Germinal center (tissue), 1 donor: Measurements from ENCODE around the gene ARHGAP22.

ENCODE experiments used
- DNase-seq: peaks from one replicate; pipeline ENCODE4 v3.0.0; 2012; ENCODE audit warnings: mixed read lengths, low spot score

The ARHGAP22 gene

DNA sequence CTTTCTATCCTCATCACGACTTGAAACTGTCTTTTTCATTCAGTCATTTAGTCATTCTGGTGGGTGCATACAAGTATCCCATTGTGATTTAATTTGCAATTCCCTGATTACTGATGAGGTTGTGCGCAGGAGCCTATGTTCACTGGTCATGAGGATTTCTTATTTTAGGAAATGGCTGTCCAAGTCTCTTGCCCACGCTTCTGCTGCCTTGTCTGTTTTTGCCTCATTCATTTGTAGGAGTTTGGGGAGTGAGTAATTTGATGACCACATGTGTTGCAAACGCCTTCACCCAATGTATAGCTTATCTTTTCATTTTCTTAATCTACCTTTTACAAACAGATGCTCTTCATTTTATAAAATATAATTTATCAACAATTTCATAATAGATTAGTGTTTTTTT is 127.3 kb downstream of the ARHGAP22 start:
- no peak for DNase-seq

DNA sequence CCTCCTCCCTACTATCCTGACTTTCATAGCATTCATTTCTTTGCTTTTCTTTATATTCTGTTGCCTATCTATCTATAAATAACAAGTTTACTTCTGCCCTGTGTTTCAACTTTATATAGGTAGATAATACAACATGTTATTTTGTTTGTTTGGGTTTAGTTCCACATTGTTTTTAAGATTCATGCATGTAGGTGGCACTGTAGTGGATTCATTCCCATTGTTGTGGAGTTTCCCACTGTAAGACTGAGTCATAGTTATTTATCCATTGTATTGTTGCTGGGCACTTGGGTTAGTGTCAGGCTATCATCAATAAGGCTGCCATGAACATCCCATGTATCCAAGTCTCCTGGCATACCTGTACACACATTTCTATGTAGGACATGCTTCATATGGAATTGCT is 127.7 kb downstream of the ARHGAP22 start:
- DNase-seq = no peak

DNA sequence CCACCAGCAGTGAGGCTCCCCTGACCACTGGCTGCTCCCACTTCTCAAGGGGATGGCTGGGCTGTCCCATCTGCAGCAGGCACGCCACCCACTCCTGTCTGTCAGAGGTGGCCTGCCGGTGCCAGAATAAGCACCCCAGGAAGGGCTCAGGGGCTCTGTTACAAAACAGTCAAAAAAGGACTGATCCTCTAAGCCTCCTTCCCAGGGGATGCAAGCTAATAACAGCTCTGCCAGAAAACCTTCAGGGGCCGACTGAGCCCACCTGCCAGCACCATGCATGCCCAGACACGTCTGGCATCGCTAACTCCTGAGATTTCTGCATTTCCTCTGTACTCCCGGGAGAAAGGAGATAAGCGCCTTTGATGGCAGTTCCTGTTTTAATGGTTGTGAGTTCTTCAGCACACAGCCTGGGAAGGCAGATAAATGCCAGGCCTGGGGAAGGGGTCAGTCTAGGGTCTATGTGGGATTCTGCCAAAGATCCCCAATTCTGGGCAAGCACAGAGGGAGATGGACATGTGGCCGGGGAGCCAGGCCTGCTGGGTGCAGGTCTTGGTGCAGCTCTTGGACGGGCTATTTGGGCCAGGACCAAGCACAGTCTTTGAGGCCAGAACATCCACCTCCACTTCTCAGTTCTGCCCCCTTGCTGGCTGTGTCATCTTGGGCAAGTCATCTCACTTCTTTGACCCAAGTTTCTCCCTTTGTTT is 128.4 kb downstream of the ARHGAP22 start:
- no peak for DNase-seq

DNA sequence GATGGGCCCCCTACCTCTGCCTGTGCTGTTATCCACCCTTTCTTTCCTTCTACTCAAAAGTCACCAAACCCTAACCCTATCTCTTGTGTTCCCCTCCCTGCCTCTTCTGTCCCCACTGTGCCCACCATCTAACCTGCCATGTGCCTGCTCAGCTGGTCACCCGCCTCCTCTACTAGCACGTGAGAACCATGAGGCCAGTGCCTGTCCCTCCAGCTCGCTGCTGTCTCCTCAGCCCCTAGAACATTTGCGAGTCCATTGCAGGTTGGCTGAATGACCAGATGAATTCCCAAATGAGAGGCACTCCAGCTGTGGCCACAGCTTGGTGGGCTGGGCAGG is 129.0 kb downstream of the ARHGAP22 start:
- DNase-seq = no peak

DNA sequence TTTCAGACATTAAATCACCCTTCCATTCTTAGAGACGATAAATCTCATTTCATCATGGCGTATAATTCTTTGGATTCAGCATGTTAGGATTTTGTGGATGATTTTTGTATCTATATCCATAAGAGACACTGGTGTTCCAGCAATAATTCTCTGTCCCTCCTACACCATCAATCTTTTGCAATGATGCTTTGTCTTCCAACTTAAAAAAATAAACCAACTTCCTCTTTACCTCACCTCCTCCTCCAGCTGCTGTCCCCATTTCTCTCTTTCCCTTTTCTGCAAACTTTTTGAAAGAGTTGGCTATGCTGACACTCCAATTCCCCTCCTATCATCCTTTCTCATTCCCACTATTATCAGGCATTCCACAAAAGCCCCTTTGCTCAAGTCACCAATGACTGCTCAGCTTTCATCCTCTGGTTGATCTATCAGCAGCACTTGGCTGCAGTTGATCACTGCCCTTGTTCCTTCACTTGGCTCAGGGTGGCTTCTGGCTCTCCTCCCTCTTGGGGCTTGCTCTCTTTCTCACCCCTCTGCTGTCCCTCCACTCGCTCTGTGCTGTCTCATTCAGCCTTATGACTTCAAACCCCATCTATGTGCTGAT is 130.0 kb downstream of the ARHGAP22 start:
- no peak for DNase-seq

DNA sequence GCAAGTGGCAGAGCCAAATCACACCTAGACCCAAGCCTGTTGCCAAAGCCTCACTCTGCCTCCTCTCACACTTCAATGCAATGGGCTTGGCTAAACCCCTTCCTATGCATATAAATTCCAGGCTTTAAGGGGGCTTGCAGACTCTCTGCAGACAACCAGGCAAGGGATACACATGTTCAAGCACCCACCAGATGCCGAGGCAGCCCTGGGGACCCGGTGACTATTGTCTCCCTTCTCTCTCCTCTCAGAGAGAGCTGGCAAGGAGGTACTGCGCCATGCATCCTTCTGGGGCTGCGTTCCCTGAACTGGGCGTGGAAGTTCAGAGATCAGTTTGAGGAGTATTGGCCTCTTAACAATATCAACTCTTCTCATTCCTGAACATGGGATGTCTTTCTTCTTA is 131.2 kb downstream of the ARHGAP22 start:
- DNase-seq = no peak

DNA sequence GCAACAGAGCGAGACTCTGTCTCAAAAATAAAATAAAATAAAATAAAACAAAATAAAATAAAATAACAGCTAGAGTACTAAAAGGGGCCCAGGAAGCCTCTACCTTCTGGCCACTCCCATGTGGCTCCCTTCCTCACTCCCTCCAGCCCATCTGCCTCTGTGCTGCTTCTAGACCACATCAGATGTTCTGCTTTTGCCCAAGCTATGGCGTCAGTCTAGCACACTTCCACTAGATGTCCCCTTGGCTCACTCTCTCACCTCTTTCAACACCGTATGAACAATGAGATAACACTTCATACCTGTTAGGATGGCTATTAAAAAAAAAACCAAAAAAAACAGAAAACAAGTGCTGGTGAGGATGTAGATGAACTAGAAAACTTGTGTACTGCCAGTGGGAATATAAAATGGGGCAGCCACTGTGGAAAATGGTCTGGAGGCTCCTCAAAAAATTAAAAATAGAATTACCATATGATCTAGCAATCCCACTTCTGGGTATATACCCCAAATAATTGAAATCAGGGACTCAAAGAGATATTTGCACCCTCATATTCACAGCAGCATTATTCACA is 132.3 kb downstream of the ARHGAP22 start:
- no peak for DNase-seq

DNA sequence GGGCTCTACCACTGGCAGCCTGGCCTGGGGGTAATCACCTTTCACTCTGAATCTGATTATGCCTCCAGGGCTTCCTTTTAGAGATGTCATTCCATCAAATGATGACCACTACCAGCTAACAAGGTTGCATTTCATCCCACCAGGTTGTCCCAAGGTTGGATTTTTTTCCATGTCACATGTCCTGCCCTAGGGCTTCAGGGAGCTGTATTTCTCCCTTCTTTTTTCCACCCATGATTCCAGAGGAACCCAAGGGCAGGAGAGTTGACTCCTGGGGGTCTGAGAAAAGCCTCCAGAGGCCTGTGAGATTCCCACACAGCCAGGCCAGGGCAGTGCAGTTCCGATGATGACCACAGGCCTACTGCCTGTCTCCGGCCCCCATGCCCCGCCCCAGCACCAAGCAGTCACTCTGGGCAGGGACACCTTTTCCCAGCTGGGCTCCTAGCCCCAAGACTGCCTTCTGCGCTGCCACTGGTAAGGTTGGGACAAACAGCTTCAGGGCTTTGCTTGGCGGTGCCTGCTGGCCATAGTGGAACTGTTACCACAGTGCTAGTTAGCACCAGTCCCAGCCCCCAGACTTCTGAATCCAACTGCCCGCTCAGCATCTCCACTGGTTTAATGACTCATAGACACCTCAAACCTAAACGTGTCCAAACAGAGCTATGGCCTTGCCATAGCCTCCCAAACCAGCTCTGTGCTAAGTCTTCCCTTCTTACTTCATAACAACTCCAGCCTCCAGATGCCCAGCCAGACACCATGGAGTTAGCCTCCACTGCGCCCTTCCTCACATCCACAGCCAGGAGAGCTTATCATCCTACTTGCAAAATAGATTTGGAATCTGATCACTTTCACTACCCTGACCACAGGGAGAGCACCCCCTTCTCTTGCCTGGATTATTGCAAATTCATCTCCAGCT is 133.7 kb downstream of the ARHGAP22 start:
- no peak for DNase-seq

DNA sequence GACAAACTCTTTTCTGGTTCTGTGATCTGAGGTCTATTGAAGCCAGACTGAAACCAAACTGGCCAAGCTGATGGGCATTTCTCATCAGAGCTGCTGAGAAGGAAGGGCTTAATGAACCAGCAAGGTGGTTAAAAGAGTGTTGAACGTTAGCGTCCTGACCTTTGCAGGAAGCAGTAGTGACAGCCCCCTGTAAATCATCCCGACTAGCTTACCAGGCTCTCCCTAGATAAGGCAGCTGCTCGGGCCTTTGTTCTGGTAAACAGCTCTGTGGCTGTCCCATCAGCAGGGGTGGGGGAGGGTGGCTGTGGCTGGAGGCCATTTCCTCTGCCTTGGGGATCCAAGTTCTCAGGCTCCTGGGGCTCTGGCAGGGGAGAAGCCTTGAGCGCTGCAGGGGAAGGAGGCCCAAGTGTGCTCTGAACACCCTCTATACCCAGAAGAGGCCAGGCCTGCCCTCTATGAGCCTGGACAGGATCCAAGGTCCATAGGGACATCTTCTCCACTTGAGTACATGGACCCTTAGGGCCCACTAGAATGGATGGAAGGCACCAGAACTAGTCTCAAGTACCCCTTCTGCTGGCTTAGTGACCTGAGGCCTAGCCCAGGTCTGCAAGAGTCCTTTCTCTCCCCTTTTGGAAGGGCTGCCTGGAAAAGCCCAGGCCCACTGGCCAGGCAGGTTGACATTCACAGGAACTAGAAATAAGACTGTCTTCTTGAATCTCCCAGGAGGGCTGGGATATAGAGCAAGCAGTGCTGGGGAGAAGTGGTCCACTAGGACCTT is 134.6 kb downstream of the ARHGAP22 start:
- no peak for DNase-seq

DNA sequence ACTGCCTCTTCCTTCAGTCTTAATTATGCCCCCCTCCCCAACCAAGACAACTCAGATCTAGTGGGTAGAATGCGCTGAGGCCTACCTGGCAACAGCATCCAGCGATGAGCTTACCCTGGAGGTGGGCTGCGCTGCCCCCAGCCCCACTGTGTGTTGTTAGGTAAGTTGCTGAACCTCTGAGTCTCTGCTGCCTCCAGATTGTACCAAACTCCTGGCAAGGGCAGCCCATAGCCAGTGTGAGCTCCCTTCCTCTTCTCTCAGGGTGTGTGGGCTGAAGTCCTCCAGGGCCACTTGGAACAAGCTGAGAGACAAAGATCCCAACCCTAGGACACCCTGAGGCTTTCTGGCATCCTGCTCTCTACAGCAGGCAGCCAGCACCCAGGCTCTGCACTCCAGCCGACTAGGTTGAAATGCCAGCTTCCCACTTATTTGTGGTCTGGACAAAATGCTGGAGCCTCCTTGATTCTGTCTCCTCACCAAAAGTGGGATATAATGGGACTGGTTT is 135.3 kb downstream of the ARHGAP22 start:
- DNase-seq = no peak

DNA sequence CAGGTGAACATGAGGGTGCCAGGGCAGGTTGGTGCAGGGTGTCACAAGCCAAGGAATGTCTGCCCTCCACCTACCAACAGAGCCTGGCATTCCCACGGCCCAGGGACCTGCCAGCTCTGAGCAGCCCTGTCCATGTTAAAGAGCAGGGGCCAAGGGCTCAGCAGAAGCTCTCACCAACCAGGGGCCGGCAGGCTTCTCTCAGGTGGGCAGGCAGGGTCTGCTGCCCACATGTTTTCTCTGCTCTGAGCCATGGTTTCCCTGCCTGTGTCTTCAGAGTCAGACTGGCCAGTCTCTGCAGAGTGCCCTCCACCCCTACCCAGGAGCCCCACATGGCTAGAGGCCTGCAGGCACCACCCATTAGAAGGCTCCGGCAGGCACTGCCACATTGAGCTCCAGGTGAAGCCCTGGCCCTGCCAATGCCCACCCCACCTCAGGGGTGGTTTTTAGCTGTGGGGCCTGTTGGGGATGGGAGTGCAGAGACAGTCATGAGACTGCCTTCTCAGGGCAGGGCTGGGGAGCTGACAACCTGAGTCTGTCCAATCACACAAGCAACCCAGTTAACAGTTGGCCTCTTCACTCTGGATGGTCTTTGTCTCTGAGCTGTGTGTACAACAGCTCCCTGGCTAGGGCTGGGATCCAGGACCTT is 135.9 kb downstream of the ARHGAP22 start:
- DNase-seq = no peak

DNA sequence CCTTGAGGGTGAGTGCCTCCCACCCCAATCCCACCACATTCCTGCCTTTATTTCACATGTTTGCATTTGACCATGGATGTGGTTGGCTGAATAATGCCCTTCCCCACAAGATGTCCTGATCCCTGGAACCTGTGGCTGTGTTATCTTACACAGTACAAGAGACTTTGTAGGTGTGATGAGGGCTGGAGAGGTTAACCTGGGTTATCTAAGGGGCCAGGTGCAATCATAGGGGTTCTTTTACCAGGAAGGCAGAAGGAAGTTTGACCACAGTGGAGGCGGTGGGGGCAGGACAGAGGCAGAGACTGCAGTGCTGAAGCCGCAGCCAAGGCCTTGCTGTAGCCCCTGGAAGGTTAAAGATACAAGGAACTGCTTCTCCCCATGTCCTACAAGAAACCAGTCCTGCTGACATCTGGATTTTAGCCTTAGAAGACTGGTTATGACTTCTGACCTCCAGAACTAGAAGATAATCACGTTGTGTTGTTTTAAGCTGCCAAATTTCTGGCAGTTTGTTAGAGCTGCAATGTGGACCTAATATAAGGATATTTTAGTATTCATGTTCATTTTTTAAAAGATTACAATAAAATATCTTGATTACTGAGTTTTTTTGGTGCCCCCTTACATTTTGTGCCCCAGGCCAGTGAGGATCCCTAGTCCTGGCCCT is 136.6 kb downstream of the ARHGAP22 start:
- no peak for DNase-seq

DNA sequence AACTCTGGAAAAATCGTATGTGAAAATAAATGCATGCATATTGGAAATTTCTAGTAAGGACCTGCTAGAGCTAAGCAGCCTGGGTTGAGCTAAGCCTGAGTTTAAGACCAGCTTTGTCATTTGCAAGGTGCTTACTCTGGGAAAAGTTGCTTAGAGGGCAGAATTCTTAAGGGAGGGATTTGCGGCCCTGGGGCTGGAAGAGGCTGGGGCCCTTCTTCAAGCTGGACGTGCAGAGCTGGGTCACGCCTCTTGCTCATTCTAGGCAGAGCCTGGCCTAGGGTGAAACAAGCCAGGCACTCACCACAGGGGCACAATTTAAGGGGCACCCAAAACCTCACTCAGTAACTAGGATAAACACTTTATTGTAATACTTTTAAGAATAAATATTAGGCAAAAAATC is 137.2 kb downstream of the ARHGAP22 start:
- no peak for DNase-seq

DNA sequence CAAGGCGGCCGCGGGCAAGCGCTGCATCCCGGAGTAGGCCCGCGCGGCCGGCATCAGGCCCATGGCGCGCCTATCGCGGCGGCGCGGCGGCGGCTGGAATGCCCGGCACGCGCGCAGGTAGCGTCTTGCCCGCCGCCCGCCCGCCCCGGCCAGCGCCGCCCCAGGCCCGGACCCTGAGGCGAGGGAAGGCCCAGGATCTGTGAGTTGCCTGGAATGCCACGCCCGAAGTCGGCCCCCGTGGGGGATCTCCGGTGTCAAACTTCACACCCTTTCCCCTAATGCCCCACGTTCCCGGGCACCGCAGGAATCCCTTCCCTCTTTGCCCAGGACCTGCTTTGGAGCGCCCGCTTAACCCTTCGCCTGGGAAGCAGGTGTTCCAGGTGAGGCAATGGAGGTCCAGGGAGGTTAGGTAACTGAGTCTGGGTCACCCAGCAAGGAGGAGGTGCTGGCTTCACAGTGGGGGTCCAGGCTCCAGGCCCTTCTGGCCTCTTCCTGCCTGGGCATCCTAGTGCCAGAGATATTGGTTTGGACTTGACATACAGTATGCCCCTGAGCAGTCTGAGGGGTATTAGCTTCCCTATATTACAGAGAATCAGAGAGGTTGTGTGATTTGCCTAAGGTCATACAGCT is 138.1 kb downstream of the ARHGAP22 start:
- DNase-seq = no peak

DNA sequence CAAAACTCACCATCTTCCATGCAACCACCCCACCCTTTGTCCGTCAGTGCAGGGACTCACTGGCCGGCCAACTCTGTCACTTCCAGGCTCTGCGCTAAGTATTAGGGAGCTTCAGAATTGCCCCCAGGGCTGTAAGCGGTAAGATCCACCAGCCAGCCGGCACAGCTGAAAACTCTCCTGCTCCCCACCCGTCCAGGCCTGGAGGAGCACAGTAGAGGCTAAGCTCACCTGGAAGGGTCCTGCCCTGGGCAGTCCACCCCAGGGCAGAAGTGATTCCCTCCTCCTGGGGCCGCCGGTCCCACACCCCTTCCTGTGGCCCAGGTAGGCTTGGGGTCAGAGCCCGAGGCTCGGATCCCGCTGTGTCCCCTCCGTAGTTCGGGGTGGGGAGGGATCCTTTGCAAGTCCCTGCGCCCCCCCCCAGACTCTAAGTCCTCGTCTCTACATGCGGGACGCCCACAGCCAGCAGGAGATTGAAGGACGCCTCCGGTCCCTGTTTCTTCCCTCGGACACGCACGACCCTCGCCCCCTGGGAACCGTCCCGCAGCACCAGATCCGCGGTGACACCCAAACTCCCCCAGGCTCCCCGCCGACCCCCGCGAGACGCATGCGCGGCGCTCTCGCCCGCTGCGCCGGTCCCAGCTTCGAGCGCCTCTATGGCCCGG is 138.9 kb downstream of the ARHGAP22 start:
- no peak for DNase-seq

DNA sequence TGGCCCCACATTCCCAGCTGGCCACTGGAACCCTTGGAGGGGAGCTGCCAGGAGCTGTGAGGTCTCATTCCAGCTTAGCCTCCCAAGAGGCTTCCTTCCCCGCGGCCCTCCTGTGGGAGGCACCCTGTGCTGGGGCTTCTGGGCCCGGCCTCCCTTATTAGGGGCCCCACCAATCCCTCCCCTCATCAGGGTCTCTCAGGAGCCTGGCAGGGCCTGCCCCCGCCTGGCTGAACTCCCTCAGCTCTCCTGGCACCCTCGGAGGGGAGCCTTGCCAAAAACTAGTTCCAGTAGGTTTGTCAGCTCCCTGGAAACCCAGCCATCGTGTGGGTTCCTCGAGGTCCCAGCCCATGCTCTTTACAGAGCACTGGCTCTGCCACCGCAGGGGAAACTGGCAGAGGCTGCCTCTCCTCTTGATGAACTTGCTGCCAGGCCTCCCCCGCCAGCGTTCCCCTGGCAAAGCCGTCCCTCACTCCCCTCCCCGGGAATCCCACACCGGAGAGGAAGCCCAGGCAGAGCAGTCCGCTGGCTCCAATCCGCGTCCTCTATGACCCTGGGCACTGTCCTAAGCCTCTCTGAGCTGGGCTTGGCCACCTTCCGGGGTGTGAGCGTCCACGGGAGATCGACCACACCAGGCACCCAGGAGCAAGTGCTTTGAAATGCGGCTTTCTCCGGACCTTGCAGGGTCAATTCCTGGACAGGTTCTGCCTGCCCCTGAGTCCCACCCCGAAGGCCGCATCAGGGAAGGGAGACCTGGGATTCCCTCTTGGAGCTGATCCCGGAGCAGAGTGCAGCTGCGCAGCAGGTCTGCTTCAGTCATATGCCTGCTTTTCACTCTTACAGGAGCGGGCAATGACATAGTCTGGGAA is 139.8 kb downstream of the ARHGAP22 start:
- DNase-seq = no peak

DNA sequence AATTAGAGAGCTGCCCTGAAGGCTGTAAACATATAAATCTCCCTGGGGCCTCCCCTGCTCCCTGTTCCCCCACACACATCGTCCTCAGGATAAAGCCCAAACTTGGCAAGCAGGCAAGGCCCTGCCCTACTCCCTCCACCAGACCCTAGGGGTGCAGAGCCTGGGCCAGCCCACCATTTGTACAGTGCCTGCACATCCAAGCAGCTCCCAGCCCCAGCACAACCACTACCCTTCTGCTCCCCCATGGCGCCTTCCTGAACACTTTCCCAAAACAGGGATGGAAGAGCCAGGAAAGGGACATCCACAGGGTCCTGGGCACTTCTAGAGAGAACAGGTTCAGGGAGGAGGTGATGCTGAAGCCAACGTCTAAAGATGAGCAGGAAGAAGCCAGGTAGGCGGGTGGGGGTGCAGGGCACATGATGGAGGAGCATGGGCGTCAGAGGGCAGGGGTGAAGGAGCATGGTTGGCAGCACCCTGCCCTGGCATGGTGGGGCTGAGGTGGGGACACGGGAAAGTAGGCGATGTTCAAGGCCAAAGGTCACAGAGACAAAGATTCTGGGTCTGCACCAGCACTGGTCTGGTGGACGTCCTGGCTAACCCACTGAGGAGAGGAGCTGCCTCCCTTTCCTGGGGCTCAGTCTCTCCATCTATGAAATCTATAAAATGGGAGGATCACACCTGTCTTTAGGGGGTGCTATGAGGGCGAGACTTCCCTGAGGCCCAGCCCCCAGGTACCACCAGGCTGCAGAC is 140.6 kb downstream of the ARHGAP22 start:
- no peak for DNase-seq
